Frontal cortex (tissue), 4 donors: Measurements from ENCODE around the gene PNISR. TPM values are rescaled to one million over a fixed set of nuclear protein-coding genes. Genes with fewer than 3 reads are reported as not detected.

Source experiments
- DNase-seq, 2 donors: peaks; one replicate each; pipeline ENCODE4 v3.0.0; 2012; ENCODE audit warnings: low spot score in 2 of 2
- FAIRE-seq: peaks from 2 replicates; lab custom pipeline; 2012; peaks lifted over from hg19 to GRCh38; lab: Jason Lieb, UNC
- total RNA-seq: library from RNA; depleted of rRNA; stranded (reverse); fragments of >200 nt; gene quantifications from one replicate; pipeline ENCODE4 v1.2.3, GENCODE V29; 2014
- donor health status: control.
- donor health status: control.
- donor health status: control.

PNISR gene
- total RNA-seq, 1 donor from 2014 or later: 90.9 TPM

- no peak for DNase-seq
- no peak for FAIRE-seq
These were observed 9.7 kb downstream of the PNISR start for GRCh38 chr6:99415446-99415845.

DNA sequence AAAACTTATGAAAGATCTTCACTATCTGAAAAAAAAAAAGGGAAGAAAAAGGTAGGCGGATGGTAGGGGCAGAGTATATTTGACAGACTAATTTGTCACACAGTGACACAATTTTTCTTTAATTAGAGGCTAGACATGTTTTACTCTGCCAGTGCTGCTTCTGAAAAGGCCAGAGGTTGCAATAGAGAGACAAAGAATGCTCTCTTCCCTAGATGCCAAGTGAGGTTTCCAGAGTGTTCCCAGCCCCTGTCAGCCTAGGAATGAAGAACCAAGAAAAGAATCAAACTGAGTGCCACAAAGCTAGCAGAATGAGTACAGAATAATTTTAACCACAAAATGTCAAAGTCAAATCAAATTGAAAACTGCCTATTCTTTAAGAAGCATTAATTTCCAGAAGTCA is 13.0 kb downstream of the PNISR start:
- no peak for DNase-seq
- peak; percentile 13 for FAIRE-seq

DNA sequence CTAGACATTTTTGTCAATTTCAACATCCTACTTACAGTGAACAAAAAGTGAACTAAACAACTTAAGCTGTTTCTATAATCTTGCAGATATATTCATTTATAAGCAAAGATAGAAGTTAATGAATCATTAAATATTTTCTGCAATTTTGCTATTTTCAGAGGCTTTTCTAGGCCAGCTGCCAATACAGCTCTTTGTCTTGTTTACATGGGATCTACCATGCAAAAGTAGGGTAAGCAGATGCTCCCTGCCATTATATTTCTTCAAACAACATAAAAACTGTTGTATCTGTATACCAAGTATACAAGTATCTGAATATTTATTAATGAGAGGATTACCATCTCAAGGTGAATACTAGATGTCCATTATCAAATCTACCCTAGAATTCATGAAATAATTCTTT is 15.4 kb downstream of the PNISR start:
- no peak for FAIRE-seq
- no peak for DNase-seq

DNA sequence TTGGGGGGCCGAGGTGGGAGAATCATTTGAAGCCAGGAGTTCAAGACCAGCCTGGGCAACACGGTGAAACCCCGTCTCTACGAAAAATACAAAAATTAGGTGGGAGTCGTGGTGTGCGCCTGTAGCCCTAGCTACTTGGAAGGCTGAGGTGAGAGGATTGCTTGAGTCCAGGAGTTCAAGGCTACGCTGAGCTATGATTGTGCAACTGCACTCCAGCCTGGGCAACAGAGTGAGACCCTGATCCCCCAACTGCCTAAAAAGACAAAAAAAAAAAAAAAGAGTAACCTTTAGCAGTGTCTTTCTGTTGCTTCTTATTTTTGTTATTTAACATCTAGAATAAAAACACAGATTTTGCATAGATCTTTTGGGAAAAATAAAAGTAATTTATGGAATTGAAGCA is 18.0 kb downstream of the PNISR start:
- no peak for DNase-seq
- no peak for FAIRE-seq

DNA sequence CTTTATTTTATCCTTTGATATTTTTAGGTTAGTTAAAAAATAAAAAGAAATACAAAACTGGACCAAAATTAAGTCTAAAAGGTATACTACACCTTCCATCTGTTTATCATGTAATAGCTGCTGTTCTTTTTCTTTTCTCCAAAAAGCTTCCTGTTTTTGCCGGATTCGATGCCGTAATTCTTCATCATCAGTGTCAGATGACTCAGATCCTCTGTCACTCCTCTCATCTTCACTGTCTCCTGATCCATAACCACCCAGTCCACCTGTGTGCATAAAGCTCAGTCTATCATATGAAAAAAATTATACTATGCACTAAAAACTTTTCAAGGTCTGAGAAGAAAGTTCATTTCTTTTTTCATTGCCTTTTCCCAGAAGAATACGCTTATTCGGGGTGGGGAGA is 22.7 kb downstream of the PNISR start:
- FAIRE-seq (no peak), DNase-seq (no peak)

DNA sequence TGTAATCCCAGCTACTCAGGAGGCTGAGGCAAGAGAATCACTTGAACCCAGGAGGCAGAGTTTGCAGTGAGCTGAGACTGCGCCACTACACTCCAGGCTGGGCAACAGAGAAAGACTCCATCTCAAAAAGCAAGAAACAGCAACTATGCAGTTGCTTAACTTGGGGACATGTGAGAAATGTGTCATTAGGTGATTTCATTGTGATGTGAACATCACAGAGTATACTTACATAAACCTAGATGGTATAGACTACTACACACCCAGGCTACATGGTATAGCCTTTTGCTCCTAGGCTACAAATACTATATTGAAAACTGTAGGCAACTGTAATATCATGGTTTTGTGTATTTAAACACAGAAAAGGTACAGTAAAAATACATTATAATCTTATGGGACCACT is 27.8 kb downstream of the PNISR start:
- FAIRE-seq (no peak), DNase-seq (no peak)

- FAIRE-seq (no peak), DNase-seq (peak; percentile 54 to 80)
These were observed 31.2 kb downstream of the PNISR start, which contains the start of gene COQ3 for GRCh38 chr6:99393698-99394531. Gene COQ3, minus strand, starts transcription at chr6:99394195. Its CDS starts 16 bp downstream, at chr6:99394179.

DNA sequence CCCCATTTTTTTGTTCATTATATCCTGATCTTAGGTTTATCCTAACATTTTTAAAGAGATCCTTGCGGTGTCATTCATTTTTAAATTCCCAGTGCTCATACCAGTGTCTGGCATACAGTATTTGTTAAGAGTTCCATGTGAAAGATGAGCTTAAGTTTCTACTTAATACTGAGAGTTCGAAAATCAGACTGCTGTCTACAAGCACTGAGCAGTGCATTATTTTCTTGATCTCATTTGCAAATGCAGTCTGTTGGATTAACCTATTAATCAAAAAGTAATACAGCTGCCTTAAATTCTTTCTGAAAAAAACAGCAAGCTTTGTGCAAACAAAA is 31.8 kb downstream of the PNISR start:
- no peak for FAIRE-seq

DNA sequence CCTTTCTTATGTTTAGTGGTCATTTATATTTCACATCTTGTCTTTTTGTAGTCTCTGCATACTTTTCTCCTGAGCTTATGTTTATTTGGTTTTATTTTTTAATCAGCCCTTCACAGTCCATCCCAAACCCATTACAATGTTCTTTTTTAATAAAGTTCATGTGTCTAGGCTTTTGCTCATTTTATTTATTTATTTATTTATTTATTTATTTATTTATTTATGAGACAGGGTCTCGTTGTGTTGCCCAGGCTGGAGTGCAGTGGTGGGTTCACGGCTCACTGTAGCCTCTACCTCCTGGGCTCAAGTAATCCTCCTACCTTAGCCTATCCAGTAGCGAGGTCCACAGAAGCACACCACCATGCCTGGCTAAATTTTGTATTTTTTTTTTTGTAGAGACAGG is 34.2 kb downstream of the PNISR start:
- DNase-seq (no peak), FAIRE-seq (no peak)

More for the DNA sequence above, 31.8 kb downstream of the PNISR start:
- DNase-seq: no peak

DNA sequence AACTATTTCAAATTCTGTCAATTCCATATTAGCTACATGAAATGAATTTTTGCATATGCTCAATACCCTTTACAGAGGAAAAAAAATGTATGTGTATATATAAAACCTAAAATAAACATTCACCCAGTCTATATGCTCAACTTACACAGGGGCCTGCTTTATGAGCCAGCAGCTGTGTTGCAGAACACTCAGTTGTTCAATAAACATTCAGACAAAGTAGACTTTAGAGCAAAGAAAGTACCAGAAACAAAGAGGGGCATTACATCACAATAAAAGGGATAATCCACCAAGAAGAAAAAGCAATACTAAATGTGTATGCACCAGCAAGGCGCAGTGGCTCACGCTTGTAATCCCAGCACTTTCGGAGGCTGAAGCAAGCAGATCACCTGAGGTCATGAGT is 40.6 kb downstream of the PNISR start:
- DNase-seq: no peak
- FAIRE-seq: no peak

- DNase-seq (no peak), FAIRE-seq (no peak)
These were observed 46.5 kb downstream of the PNISR start for GRCh38 chr6:99378636-99379035.

GRCh38 chr6:99369533-99369932 is 55.6 kb downstream of the PNISR start:
- DNase-seq (no peak), FAIRE-seq (no peak)

GRCh38 chr6:99366852-99367251 is 58.3 kb downstream of the PNISR start:
- no peak for DNase-seq
- FAIRE-seq: no peak

DNA sequence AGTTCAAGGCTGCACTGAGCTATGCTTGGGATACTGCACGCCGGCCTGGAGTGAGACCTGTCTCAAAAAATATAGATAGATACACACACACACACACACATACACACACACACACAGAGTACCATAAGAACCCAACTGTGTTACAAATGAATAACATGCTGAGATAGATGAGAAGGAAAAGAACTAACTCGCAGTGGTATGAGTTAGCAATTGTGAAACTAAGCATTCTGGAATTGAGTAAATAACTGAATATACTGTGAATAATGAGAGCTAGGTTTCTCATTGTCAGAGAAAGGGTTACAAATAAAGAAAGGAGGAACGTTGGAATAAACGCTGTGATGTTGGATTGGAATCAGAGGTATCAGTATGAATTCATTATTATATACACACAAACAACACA is 61.1 kb downstream of the PNISR start:
- FAIRE-seq: no peak
- DNase-seq: no peak

DNA sequence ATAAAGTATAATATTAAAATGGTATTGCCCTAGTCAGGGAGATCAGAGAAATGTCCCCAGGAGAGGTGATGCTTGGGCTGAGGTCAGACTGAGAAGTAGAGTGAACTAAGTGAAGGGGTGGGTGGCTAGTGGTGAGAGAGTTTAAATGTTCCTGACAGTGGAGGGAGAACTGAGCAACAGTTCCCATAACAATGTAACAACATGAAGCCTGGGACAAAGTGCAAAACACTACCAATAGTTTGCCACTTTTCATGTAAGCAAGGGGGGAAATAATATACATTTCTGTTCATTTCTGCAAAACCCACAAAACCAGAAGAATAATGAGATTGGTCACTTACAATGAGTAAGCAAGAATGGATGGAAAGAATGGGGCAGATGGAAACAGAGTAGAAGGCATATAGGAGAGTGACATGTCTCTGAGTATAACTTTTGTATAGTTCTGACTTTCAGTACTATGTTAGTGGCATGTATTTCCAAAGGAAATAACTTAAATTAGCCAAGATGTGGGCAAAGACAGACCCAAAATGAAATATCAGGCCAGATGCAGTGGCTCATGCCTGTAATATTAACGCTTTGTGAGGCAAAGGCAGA is 62.3 kb downstream of the PNISR start:
- no peak for DNase-seq
- no peak for FAIRE-seq

GRCh38 chr6:99359800-99360199 is 65.3 kb downstream of the PNISR start:
- DNase-seq (no peak), FAIRE-seq (no peak)

DNA sequence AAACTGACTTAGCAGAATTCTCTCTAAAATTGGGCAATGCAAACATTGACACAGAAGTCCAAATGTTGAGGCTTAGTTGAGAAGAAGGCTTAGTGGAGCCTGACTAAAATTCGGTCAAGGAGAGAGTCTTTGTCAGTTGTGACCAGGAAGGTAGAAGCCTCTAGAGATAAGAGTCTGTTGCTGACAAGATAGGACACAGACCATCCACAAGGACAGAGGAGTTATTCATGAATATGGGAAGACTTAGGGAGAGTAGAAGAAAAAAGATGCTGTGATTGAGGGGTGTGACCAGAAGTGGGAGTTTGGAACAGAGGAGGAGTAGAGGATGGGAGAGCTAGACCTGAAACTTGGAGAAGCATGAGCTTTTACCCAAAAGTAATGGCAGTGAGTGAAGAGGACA is 68.5 kb downstream of the PNISR start:
- no peak for FAIRE-seq
- no peak for DNase-seq

DNA sequence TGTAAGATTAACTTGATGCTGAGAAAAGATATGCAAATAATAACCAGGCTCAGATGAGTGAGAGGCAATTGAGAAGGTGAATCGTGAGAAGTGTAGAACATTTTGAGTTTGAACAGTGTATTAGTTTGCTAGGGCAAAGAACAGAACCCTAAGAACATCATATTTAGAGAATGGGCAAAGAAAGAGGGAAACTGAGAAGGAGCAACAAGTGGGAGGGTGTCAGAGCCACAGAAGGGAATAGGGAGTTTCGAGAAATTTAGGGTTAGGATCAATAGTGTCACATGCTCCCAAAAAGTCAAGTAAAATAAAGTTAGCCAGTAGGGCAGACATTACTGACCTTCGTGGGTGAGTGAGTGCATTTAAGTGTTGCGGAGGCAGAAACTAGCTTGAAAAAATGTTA is 70.1 kb downstream of the PNISR start:
- FAIRE-seq (no peak), DNase-seq (no peak)

- no peak for DNase-seq
- no peak for FAIRE-seq
These were observed 72.0 kb downstream of the PNISR start for GRCh38 chr6:99353126-99353525.

DNA sequence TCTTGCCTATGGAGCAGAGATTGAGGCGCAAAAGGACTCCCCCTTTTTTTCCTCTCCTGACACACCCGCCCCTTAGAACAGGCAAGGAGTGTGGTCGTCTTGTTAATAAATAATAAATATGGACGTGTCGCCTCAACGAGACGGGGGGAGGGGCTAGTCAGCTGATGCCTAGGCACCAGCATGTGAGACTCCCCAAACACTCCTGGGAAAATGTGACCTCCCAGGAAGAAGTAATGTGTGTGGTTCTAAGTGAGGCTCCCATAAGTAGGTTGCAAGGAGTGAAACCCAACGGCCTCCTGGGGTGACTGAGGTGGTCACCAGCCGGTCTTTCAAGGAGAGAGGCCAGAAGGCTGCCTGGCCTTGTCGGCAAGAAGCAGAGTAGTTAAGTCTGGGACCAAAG is 74.5 kb downstream of the PNISR start:
- no peak for DNase-seq
- FAIRE-seq: no peak

GRCh38 chr6:99349171-99350141 is 75.7 kb downstream of the PNISR start, which contains the start of gene FAXC:
Gene FAXC, minus strand, starts transcription at chr6:99349674. Its CDS starts 302 bp downstream, at chr6:99349372.
- no peak for FAIRE-seq
- DNase-seq: peak; percentile 60 to 64
